Uterus (tissue), 4 donors: ENCODE data around the gene TRAK2. TPM values are rescaled to one million over a fixed set of nuclear protein-coding genes. Genes with fewer than 3 reads are reported as not detected.

Source experiments
- DNase-seq, 2 donors: peaks; one replicate each; pipeline ENCODE4 v3.0.0-alpha.2; 2019 to 2020
- H3K27ac ChIP-seq, 2 donors: fragments of 200-600 bp; sonication (generic); 1 replicate in 1 of 2; 2 replicates in 1 of 2; pipeline ENCODE4 v1.5.1; 2016 to 2018
- H3K27me3 ChIP-seq, 2 donors: fragments of 200-600 bp; sonication (generic); one replicate each; pipeline ENCODE4 v1.5.1; 2018 to 2019; ENCODE audit warnings: control low read depth in 1 of 2
- H3K36me3 ChIP-seq, 2 donors: fragments of 200-600 bp; sonication (generic); one replicate each; pipeline ENCODE4 v1.5.1; 2019; ENCODE audit warnings: control low read depth in 1 of 2
- H3K4me1 ChIP-seq, 2 donors: fragments of 200-600 bp; sonication (generic); one replicate each; pipeline ENCODE4 v1.5.1; 2018 to 2019; ENCODE audit warnings: control low read depth in 1 of 2
- H3K4me3 ChIP-seq, 2 donors: fragments of 200-600 bp; sonication (generic); 1 replicate in 1 of 2; 2 replicates in 1 of 2; pipeline ENCODE4 v1.5.1; 2018 to 2019; ENCODE audit warnings: mild to moderate bottlenecking in 1 of 2
- H3K9me3 ChIP-seq, 2 donors: fragments of 200-600 bp; sonication (generic); one replicate each; pipeline ENCODE4 v1.5.1; 2019; ENCODE audit warnings: control low read depth in 1 of 2
- POLR2A ChIP-seq, 2 donors: fragments of 450-650 bp; IDR thresholded peaks; one replicate each; pipeline ENCODE4 v1.6.1; 2016; ENCODE audit warnings: antibody characterized with exemption in 2 of 2, mild to moderate bottlenecking in 1 of 2, moderate library complexity in 1 of 2
- intact Hi-C: fragments of 100-400 bp; cut with DNase I; formaldehyde crosslinking; loops from one replicate; pipeline ENCODE4 v1.15.1; 2023; ENCODE audit warnings: low total_unique reads
- total RNA-seq, 4 donors: library from RNA; depleted of rRNA in 3 of 4; stranded (reverse); fragments of >200 nt in 3 of 4; gene quantifications; one replicate each; pipeline versions ENCODE4 v1.1.0 to v1.2.4, GENCODE V29; 2014 to 2023
- TF ChIP-seq, protein P1 (sequence below), 4 experiments: fragments of 200-600 bp in 2 of 4; fragments of 450-650 bp in 2 of 4; sonication (generic) in 2 of 4; IDR thresholded peaks; one replicate each; pipeline ENCODE4 v1.5.1; 2016 to 2019; ENCODE audit warnings: antibody characterized with exemption in 4 of 4, mild to moderate bottlenecking in 2 of 4, moderate library complexity in 1 of 4
- donor health status: DM: yes; HTN: yes; CAD: no.

TRAK2 gene
- total RNA-seq, 4 donors from 2014 or later, result 31.8 to 54.9 (median 38.2) TPM

DNA sequence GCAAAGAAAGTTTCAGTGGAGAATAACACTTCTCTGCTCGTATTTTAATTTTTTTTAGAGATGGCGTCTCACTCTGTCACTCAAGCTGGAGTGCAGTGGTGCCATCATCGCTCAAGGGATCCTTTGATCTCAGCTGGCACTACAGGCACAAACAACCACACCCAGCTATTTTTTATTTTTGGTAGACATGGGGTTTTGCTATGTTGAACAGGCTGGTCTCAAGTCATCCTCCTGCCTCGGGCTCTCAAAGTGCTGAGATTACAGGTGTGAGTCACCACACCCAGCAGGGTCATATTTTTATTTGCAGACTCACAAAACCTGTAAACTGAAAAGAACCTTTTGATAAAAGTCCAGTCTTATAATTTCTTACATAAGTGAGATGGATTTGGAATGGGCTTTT is 2.6 kb downstream of the TRAK2 start:
- no peak for DNase-seq
- no peaks in the 10 kb centered on the region for H3K27me3 ChIP-seq
- TF ChIP-seq, protein P1, sequence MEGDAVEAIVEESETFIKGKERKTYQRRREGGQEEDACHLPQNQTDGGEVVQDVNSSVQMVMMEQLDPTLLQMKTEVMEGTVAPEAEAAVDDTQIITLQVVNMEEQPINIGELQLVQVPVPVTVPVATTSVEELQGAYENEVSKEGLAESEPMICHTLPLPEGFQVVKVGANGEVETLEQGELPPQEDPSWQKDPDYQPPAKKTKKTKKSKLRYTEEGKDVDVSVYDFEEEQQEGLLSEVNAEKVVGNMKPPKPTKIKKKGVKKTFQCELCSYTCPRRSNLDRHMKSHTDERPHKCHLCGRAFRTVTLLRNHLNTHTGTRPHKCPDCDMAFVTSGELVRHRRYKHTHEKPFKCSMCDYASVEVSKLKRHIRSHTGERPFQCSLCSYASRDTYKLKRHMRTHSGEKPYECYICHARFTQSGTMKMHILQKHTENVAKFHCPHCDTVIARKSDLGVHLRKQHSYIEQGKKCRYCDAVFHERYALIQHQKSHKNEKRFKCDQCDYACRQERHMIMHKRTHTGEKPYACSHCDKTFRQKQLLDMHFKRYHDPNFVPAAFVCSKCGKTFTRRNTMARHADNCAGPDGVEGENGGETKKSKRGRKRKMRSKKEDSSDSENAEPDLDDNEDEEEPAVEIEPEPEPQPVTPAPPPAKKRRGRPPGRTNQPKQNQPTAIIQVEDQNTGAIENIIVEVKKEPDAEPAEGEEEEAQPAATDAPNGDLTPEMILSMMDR (IDR thresholded peaks at IDR 0.05), result no peak
- TF ChIP-seq POLR2A (IDR thresholded peaks at IDR 0.05), result no peak
- intact Hi-C loops, result no loop called here
- no peaks in the 10 kb centered on the region for H3K4me1 ChIP-seq
- H3K36me3 ChIP-seq, result no peaks in the 10 kb centered on the region
- H3K9me3 ChIP-seq, result no peaks in the 10 kb centered on the region
- no peak overlapping the region for H3K4me3 ChIP-seq
- no peak overlapping the region for H3K27ac ChIP-seq

DNA sequence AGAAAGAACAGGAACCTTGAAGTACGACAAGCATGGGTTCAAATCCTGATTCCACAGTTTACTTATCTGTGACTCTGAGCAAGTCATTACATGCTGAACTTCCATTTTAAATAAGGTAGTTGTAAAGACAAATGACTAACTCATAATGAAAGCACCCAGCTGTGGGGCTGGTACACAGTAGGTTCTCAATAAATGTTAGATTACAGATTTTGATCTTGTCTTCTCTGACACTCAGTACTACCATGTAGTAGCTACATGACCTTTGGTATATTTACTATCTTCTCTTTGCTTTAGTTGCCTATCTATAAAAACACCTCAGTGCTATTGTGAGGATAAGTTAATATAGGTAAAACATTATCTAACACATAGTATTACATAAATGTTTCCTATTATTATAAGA is 3.2 kb downstream of the TRAK2 start:
- Histone ChIP-seq H3K9me3 (no peaks in the 10 kb centered on the region), H3K36me3 (no peaks in the 10 kb centered on the region), H3K27me3 (no peaks in the 10 kb centered on the region), H3K4me3 (no peak overlapping the region), H3K4me1 (no peaks in the 10 kb centered on the region), H3K27ac (no peak overlapping the region)
- TF ChIP-seq, protein P1 (IDR thresholded peaks at IDR 0.05), result no peak
- DNase-seq, result no peak
- intact Hi-C loops, result no loop called here

DNA sequence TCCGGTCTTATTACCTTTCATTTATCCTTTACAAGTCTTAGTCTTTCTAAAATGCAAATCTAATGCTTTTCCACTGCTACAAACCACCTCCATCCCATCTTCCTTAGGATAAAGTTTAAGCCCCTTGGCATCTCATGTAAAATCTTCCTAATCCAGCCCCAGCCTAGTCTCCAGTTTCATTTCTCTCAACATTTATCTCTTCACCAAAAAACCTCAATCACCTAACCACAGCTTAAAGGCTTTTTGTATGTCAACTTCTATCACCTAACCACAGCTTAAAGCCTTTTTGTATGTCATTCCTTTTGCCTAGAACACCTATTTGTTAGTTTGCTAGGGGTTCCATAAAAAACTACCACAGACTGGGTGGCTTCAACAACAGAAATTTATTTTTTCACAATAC is 4.2 kb downstream of the TRAK2 start:
- H3K27ac ChIP-seq, result no peak overlapping the region
- no peak for DNase-seq
- H3K36me3 ChIP-seq, result no peaks in the 10 kb centered on the region
- no peaks in the 10 kb centered on the region for H3K9me3 ChIP-seq
- intact Hi-C loops, result no loop called here
- TF ChIP-seq POLR2A (IDR thresholded peaks at IDR 0.05), result no peak
- TF ChIP-seq, protein P1 (IDR thresholded peaks at IDR 0.05), result no peak
- H3K4me1 ChIP-seq, result no peaks in the 10 kb centered on the region
- no peak overlapping the region for H3K4me3 ChIP-seq
- H3K27me3 ChIP-seq, result no peaks in the 10 kb centered on the region

DNA sequence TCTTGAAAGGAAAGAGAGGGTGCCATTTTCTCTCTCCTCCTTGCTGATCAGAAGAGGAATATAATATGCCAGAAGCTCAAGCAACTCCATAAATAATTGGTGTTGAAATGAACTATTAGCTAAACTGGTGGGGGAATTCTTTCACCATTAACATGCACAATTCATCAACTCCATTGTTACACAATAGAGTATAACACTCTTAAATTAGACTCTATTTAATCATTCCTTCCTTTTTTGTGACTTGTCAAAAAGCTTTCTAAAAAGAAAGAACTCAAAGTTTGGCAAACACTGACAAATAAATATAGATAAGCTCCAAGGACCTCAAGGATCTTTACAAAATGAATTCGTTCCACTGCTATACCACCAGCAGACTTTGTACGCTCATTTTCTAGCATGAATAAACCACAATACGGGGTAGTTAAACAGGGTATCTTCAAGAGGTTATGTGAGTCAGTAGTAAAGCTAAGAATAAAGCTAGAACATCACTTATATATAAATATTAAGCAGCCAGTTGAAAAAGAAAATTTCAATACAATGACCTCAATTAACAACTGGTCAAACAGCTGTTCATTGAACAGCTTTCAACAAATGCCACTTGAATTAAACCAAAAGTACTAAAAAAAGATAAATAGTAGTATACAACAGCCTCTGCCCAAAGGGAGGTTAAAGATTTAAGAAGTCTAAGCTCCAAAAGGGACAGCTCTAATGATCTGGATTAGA is 6.4 kb downstream of the TRAK2 start:
- no peaks in the 10 kb centered on the region for H3K27me3 ChIP-seq
- intact Hi-C loops, result no loop called here
- no peaks in the 10 kb centered on the region for H3K36me3 ChIP-seq
- H3K27ac ChIP-seq, result no peak overlapping the region
- DNase-seq, result no peak
- H3K4me3 ChIP-seq, result no peak overlapping the region
- no peaks in the 10 kb centered on the region for H3K9me3 ChIP-seq
- no peak for TF ChIP-seq POLR2A (IDR thresholded peaks at IDR 0.05)
- TF ChIP-seq, protein P1 (IDR thresholded peaks at IDR 0.05), result no peak
- H3K4me1 ChIP-seq, result no peaks in the 10 kb centered on the region

DNA sequence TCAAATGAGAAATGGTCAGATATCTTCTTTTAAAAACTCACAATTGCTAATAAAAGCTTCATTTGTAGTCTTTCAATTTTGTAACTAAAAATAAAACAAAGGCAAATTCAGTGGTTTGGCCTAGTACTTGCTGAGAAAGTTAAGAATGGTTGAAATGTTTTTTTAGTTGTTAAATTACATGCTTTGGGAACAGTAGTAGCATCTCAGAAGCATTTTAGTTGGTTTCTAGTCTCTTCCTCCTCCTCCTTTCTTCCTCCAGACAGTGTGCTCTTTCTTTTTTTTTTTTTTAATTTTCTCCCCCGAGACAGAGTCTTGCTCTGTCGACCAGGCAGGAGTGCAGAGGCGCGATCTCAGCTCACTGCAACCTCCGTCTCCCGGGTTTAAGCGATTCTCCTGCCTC is 9.8 kb downstream of the TRAK2 start:
- Histone ChIP-seq H3K4me3 (no peak overlapping the region), H3K9me3 (no peaks in the 10 kb centered on the region), H3K4me1 (no peaks in the 10 kb centered on the region), H3K27ac (no peak overlapping the region), H3K36me3 (no peaks in the 10 kb centered on the region), H3K27me3 (no peaks in the 10 kb centered on the region)
- DNase-seq, result no peak
- intact Hi-C loops, result no loop called here
- TF ChIP-seq, protein P1 (IDR thresholded peaks at IDR 0.05), result no peak
- no peak for TF ChIP-seq POLR2A (IDR thresholded peaks at IDR 0.05)
